Vagina (tissue), 2 donors: ENCODE measurements around the gene ANGPTL4. TPM values are rescaled to one million over a fixed set of nuclear protein-coding genes. Genes with fewer than 3 reads are reported as not detected.
"Not testable (repeated sequence)": the region's sequence is repeated elsewhere in the genome, so short reads cannot be mapped to it uniquely, and the experiment has no call there.

Experiments
- DNase-seq, 2 donors: peaks; one replicate each; pipeline ENCODE4 v3.0.0-alpha.2; 2017; ENCODE audit errors: extremely low spot score in 2 of 2
- H3K27ac ChIP-seq: fragments of 200-600 bp; sonication (generic); one replicate; pipeline ENCODE4 v1.5.1; 2019
- H3K27me3 ChIP-seq: fragments of 200-600 bp; sonication (generic); one replicate; pipeline ENCODE4 v1.5.1; 2019
- H3K36me3 ChIP-seq, 2 donors: fragments of 200-600 bp; sonication (generic); one replicate each; pipeline ENCODE4 v1.5.1; 2017 to 2019
- H3K4me1 ChIP-seq: fragments of 200-600 bp; sonication (generic); one replicate; pipeline ENCODE4 v1.5.1; 2019
- H3K4me3 ChIP-seq, 2 donors: fragments of 200-600 bp; sonication (generic); 1 replicate in 1 of 2; 2 replicates in 1 of 2; pipeline ENCODE4 v1.5.1; 2016 to 2019
- H3K9me3 ChIP-seq: fragments of 200-600 bp; sonication (generic); one replicate; pipeline ENCODE4 v1.5.1; 2019
- POLR2A ChIP-seq, 2 donors: fragments of 450-650 bp; IDR thresholded peaks; one replicate each; pipeline ENCODE4 v1.6.1; 2017; ENCODE audit warnings: antibody characterized with exemption in 2 of 2, mild to moderate bottlenecking in 2 of 2, moderate library complexity in 2 of 2
- POLR2AphosphoS5 ChIP-seq, 2 donors: sonication (generic); formaldehyde crosslinking; IDR thresholded peaks; one replicate each; pipeline ENCODE4 v1.9.0; 2017; ENCODE audit warnings: antibody characterized with exemption in 2 of 2, mild to moderate bottlenecking in 2 of 2, low read depth in 1 of 2; ENCODE audit not compliant: insufficient read depth in 1 of 2
- intact Hi-C: fragments of 100-400 bp; cut with DNase I; formaldehyde crosslinking; loops from one replicate; pipeline ENCODE4 v1.15.1; 2023
- total RNA-seq: library from RNA; depleted of rRNA; stranded (reverse); fragments of >200 nt; gene quantifications from one replicate; pipeline ENCODE4 v1.2.3, GENCODE V29; 2016
- TF ChIP-seq, protein P1 (sequence below), 3 experiments: fragments of 450-650 bp in 2 of 3; fragments of 200-600 bp in 1 of 3; sonication (generic) in 1 of 3; IDR thresholded peaks; one replicate each; pipeline ENCODE4 v1.5.1; 2017 to 2019; ENCODE audit warnings: antibody characterized with exemption in 3 of 3, mild to moderate bottlenecking in 2 of 3, moderate library complexity in 2 of 3

ANGPTL4 gene, protein sequence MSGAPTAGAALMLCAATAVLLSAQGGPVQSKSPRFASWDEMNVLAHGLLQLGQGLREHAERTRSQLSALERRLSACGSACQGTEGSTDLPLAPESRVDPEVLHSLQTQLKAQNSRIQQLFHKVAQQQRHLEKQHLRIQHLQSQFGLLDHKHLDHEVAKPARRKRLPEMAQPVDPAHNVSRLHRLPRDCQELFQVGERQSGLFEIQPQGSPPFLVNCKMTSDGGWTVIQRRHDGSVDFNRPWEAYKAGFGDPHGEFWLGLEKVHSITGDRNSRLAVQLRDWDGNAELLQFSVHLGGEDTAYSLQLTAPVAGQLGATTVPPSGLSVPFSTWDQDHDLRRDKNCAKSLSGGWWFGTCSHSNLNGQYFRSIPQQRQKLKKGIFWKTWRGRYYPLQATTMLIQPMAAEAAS
- 92.8 TPM for total RNA-seq

DNA sequence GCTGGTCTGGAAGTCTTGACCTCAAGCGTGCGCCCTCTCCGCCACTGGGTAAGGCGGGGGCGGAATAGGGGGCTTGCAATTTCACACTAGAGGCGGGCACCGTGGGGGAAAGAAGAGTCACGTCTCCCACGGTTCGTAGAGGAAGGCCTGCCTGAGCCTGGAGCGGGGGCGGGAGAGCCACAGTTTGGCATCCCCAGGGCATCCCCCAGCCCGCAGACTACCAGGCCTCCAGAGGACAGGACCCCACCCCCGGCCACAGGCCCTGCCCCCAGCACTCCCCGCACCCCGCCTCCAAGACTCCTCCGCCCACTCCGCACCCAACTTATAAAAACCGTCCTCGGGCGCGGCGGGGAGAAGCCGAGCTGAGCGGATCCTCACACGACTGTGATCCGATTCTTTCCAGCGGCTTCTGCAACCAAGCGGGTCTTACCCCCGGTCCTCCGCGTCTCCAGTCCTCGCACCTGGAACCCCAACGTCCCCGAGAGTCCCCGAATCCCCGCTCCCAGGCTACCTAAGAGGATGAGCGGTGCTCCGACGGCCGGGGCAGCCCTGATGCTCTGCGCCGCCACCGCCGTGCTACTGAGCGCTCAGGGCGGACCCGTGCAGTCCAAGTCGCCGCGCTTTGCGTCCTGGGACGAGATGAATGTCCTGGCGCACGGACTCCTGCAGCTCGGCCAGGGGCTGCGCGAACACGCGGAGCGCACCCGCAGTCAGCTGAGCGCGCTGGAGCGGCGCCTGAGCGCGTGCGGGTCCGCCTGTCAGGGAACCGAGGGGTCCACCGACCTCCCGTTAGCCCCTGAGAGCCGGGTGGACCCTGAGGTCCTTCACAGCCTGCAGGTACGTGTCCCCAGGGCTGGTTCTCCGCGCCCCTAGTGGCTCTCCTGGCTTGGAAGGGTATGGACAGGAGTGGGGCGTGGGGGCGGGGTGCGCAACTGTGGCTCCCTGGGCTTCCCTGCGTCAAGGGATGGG lies at the start of gene ANGPTL4:
Gene ANGPTL4 (plus strand): TSS at position 353 of the 969 bp plus-strand sequence. CDS start 167 bp downstream, at position 520.
- DNase-seq, result no peak
- Histone ChIP-seq H3K4me1 (peaks cover 73% of the 10 kb centered on the region), H3K4me3 (peak within 1 kb of the TSS; percentile 59 to 77), H3K27me3 (no peaks in the 10 kb centered on the region), H3K36me3 (no peaks in the 10 kb centered on the region), H3K9me3 (no peaks in the 10 kb centered on the region), H3K27ac (peak within 1 kb of the TSS; percentile 78)
- intact Hi-C loops, result no loop called here
- TF ChIP-seq POLR2AphosphoS5 (IDR thresholded peaks at IDR 0.05; ENCODE audit: insufficient read depth in 1 of 2, low read depth in 1 of 2) (peak in 1 of 2 donors; percentile 89), POLR2A (IDR thresholded peaks at IDR 0.05) (peak in 1 of 2 donors; percentile 60)
- TF ChIP-seq, protein P1, sequence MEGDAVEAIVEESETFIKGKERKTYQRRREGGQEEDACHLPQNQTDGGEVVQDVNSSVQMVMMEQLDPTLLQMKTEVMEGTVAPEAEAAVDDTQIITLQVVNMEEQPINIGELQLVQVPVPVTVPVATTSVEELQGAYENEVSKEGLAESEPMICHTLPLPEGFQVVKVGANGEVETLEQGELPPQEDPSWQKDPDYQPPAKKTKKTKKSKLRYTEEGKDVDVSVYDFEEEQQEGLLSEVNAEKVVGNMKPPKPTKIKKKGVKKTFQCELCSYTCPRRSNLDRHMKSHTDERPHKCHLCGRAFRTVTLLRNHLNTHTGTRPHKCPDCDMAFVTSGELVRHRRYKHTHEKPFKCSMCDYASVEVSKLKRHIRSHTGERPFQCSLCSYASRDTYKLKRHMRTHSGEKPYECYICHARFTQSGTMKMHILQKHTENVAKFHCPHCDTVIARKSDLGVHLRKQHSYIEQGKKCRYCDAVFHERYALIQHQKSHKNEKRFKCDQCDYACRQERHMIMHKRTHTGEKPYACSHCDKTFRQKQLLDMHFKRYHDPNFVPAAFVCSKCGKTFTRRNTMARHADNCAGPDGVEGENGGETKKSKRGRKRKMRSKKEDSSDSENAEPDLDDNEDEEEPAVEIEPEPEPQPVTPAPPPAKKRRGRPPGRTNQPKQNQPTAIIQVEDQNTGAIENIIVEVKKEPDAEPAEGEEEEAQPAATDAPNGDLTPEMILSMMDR (IDR thresholded peaks at IDR 0.05), result peak in 1 of 3 experiments; percentile 15

DNA sequence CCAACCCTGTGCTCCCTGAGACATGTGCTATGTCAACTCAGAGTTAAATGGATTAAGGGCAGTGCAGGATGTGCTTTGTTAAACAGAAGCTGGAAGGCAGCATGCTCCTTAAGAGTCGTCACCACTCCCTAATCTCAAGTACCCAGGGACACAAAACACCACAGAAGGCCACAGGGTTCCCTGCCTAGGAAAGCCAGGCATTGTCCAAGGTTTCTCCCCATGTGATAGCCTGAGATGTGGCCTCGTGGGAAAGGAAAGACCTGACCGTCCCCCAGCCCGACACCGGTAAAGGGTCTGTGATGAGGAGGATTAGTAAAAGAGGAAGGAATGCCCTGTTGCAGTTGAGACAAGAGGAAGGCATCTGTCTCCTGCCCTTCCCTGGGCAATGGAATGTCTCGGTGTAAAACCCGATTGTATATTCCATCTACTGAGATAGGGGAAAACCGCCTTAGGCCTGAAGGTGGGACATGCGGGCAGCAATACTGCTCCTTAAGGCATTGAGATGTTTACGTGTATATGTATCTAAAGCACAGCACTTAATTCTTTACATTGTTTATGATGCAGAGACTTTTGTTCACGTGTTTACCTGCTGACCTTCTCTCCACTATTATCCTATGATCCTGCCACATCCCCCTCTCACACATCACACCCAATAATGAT lies 48.8 kb upstream of the ANGPTL4 start:
- H3K4me3 ChIP-seq, H3K27me3 ChIP-seq, DNase-seq, intact Hi-C loops, H3K9me3 ChIP-seq, H3K27ac ChIP-seq: not testable (repeated sequence)
- Histone ChIP-seq H3K4me1 (peaks cover 14% of the 10 kb centered on the region), H3K36me3 (peaks cover 0 to 43% of the 10 kb centered on the region in 2 donors)

DNA sequence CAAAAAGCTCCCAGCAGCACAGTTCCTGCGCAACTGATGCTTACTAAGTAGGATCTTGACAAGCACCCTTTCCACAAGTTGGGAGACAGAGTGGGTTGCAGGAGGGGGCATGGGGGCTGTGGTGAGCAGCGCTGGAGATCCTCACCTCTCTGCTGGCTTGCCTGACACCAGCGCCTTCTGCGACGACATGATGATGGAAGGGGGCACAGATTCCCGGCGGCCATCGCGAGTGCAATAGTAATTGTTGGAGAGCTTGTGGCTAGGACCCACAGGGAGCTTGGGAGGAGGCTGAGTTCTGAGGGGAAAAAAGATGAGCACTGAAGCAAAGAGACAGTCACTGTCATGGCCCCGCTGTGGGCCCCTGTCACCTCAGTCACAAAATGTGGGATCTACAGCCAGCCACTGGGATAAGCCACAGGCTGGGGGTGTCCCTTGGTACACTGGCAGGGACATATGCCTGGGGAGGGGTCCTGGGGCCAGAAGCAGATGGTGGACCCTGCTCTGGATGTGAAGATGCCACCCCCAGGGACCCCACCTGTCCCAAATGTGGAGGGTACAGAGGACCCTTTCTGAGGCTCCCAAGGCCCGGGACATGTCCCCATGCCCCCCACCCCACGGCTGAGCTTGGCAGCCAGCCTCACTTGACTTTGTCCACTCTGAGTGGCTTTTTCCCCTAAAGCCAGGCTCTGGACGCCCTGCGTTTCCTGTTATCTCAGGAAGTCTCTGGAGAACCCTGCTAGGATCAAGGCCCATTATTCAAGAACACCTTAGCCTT lies 47.4 kb upstream of the ANGPTL4 start:
- Histone ChIP-seq H3K36me3 (peaks cover 0 to 31% of the 10 kb centered on the region in 2 donors), H3K4me1 (peaks cover 20% of the 10 kb centered on the region), H3K27me3 (no peaks in the 10 kb centered on the region), H3K4me3 (no peak overlapping the region), H3K27ac (no peak overlapping the region), H3K9me3 (no peaks in the 10 kb centered on the region)
- intact Hi-C loops, result no loop called here
- no peak for TF ChIP-seq POLR2AphosphoS5 (IDR thresholded peaks at IDR 0.05; ENCODE audit: insufficient read depth in 1 of 2, low read depth in 1 of 2)
- TF ChIP-seq, protein P1 (IDR thresholded peaks at IDR 0.05), result no peak
- TF ChIP-seq POLR2A (IDR thresholded peaks at IDR 0.05), result no peak
- DNase-seq, result no peak

DNA sequence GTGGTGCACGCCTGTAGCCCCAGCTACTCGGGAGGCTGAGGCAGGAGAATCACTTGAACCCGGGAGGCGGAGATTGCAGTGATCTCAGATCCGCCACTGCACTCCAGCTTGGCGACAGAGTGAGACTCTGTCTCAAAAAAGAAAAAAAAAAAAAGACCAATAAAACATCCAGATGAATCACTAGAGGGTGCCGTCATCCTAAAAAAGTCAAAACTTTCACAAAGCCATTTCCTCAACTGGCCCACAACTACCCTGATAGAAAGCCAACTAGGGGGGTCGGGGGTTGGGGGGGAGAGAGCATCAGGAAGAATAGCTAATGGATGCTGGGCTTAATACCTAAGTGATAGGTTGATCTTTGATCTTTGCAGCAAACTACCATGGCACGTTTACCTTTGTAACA lies 45.1 kb upstream of the ANGPTL4 start:
- H3K27ac ChIP-seq, intact Hi-C loops, H3K27me3 ChIP-seq, DNase-seq, H3K9me3 ChIP-seq, H3K4me3 ChIP-seq: not testable (repeated sequence)
- Histone ChIP-seq H3K4me1 (peaks cover 33% of the 10 kb centered on the region), H3K36me3 (peaks cover 0 to 35% of the 10 kb centered on the region in 2 donors)

DNA sequence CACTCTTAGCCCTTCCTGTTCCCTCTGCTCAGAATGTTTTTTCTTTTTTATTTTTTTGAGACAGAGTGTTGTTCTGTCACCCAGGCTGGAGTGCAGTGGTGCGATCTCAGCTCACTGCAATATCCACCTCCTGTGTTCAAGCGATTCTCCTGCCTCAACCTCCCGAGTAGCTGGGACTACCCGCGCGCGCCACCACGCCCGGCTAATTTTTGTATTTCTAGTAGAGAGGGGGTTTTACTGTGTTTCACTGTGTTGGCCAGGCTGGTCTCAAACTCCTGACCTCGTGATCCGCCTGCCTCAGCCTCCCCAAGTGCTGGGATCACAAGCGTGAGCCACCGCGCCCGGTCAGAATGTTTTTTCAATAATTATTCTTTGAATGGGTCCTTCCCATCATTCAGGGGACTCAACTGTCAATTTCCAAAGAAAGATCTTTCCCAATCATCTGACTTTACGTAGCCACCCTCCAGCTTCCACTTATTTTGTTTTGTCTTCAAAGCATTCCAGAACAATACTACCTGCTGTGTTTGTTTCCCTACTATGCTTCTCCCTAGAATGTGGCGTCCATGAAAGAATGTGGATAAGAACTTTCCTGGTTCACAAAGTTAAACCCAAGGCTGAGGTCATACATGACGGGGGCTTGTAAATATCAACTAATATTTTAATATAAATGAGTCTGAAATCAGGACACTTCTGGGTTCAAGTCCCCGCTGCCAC lies 44.0 kb upstream of the ANGPTL4 start:
- Histone ChIP-seq H3K27ac (peak overlapping the region; percentile 95), H3K4me3 (peak overlapping the region; percentile 83 to 98), H3K27me3 (no peaks in the 10 kb centered on the region), H3K36me3 (peaks cover 0 to 23% of the 10 kb centered on the region in 2 donors), H3K4me1 (peaks cover 37% of the 10 kb centered on the region), H3K9me3 (no peaks in the 10 kb centered on the region)
- TF ChIP-seq POLR2AphosphoS5 (IDR thresholded peaks at IDR 0.05; ENCODE audit: insufficient read depth in 1 of 2, low read depth in 1 of 2) (no peak), POLR2A (IDR thresholded peaks at IDR 0.05) (no peak)
- TF ChIP-seq, protein P1 (IDR thresholded peaks at IDR 0.05), result no peak
- intact Hi-C loops, result no loop called here
- DNase-seq, result no peak
